K562 (cell line): ENCODE results near the gene NAE1. TPM values are rescaled to one million over a fixed set of nuclear protein-coding genes. Genes with fewer than 3 reads are reported as not detected.
A peak's percentile ranks its signal among the peaks of the same experiment; 100 is the strongest.

Experiments
- ATAC-seq: fragments of 200-7000 bp; cut with Tn5 transposase; 3 replicates; pipeline ENCODE4 v1.9.1; 2020; ENCODE audit warnings: moderate library complexity
- BruUV-seq: library from RNA; stranded (reverse); fragments of 400-500 nt; replicated peaks from 2 replicates; lab custom pipeline; 2021; lab: Mats Ljungman, UMichigan
- CTCF ChIA-PET: fragments of 300-600 bp; formaldehyde crosslinking; extraction: SDS; loops from one replicate; lab custom pipeline; 2021; ENCODE audit warnings: low intra/inter-chr PET ratio; lab: Yijun Ruan, JAX
- POLR2A ChIA-PET: fragments of 300-600, 350-650 bp; sonication (Branson Sonifier 250); formaldehyde crosslinking; extraction: SDS; loops from one replicate; lab custom pipeline; 2021; ENCODE audit warnings: antibody characterized with exemption, inconsistent platforms; lab: Yijun Ruan, JAX
- DNase-seq, 4 experiments: peaks; one replicate each; pipeline versions ENCODE4 v3.0.0 to v3.0.0-alpha.2; 2011 to 2018; ENCODE audit warnings: low spot score in 3 of 4, mixed read lengths in 3 of 4; ENCODE audit errors: extremely low read depth in 1 of 4
- FAIRE-seq: peaks from 2 replicates; lab custom pipeline; 2011; peaks lifted over from hg19 to GRCh38; lab: Jason Lieb, UNC
- H2AFZ ChIP-seq: 2 replicates; pipeline ENCODE4 v1.6.0; 2011; ENCODE audit warnings: low read depth, low read length, control low read depth, inconsistent platforms
- H3K27ac ChIP-seq: fragments of 200-600 bp; 3 replicates; pipeline ENCODE4 v1.8.0; 2011; ENCODE audit warnings: low read depth, mild to moderate bottlenecking, control low read depth, inconsistent platforms, low read length, moderate library complexity, mixed read lengths; ENCODE audit errors: extremely low read depth
- H3K27me3 ChIP-seq, 2 experiments: fragments of 300-600 bp in 1 of 2; 2 replicates in 1 of 2; 3 replicates in 1 of 2; pipeline versions ENCODE4 v1.6.0 to v1.8.0; 2011; ENCODE audit warnings: inconsistent platforms in 2 of 2, low read length in 2 of 2, mild to moderate bottlenecking in 1 of 2, mixed read lengths in 1 of 2, moderate library complexity in 1 of 2; ENCODE audit not compliant: control insufficient read depth in 2 of 2, insufficient read depth in 2 of 2
- H3K36me3 ChIP-seq: fragments of 300-600 bp; 3 replicates; pipeline ENCODE4 v1.8.0; 2011; ENCODE audit warnings: mild to moderate bottlenecking, low read length, inconsistent platforms; ENCODE audit not compliant: control insufficient read depth, insufficient read depth
- H3K4me1 ChIP-seq, 2 experiments: fragments of 200-600 bp in 1 of 2; replicated peaks in 1 of 2; 2 replicates in 1 of 2; 3 replicates in 1 of 2; pipeline versions ENCODE4 v1.5.1 to v1.8.0; 2011; ENCODE audit warnings: inconsistent platforms in 2 of 2, low read length in 2 of 2, mild to moderate bottlenecking in 1 of 2, mixed read lengths in 1 of 2, moderate library complexity in 1 of 2; ENCODE audit not compliant: control insufficient read depth in 2 of 2, insufficient read depth in 2 of 2
- H3K4me2 ChIP-seq: 2 replicates; pipeline ENCODE4 v1.6.1; 2011; ENCODE audit warnings: low read length, control low read depth, inconsistent platforms, mixed read lengths; ENCODE audit not compliant: insufficient read depth
- H3K4me3 ChIP-seq: fragments of 200-600 bp; sonication (generic), shearing (Covaris generic); 2 replicates; pipeline ENCODE4 v1.5.1; 2016; ENCODE audit warnings: control low read depth, inconsistent platforms
- H3K79me2 ChIP-seq: fragments of 200-600 bp; 3 replicates; pipeline ENCODE4 v1.8.0; 2011; ENCODE audit warnings: low read length, inconsistent platforms; ENCODE audit not compliant: control insufficient read depth, insufficient read depth
- H3K9ac ChIP-seq, 2 experiments: 2 replicates each; pipeline versions ENCODE4 v1.6.0 to v1.6.1; 2011; ENCODE audit warnings: low read depth in 2 of 2, low read length in 2 of 2, control low read depth in 1 of 2, inconsistent platforms in 1 of 2, mild to moderate bottlenecking in 1 of 2, mixed read lengths in 1 of 2; ENCODE audit not compliant: insufficient read depth in 1 of 2
- H3K9me1 ChIP-seq: one replicate; pipeline ENCODE4 v1.6.0; 2011; ENCODE audit warnings: inconsistent platforms, mild to moderate bottlenecking, low read length, moderate library complexity; ENCODE audit not compliant: control insufficient read depth, insufficient read depth
- H3K9me3 ChIP-seq: replicated peaks from 2 replicates; pipeline ENCODE4 v1.5.1; 2011; ENCODE audit warnings: low read depth, low read length, inconsistent platforms; ENCODE audit not compliant: control insufficient read depth, insufficient read depth
- H4K20me1 ChIP-seq: replicated peaks from 2 replicates; pipeline ENCODE4 v1.6.1; 2011; ENCODE audit warnings: low read length, inconsistent platforms, mixed read lengths; ENCODE audit not compliant: control insufficient read depth, insufficient read depth
- DPF2 ChIP-seq: fragments of 450-650 bp; IDR thresholded peaks from 2 replicates; pipeline ENCODE4 v1.6.1; 2016
- MAFG ChIP-seq: fragments of 450-650 bp; conservative IDR thresholded peaks from 2 replicates; pipeline ENCODE4 v1.6.1; 2016; ENCODE audit warnings: missing genetic modification characterization, missing compliant biosample characterization
- PCBP2 ChIP-seq: fragments of 200-400 bp; formaldehyde crosslinking; IDR thresholded peaks from 2 replicates; pipeline ENCODE4 v1.6.1; 2018; ENCODE audit warnings: low read length, low read depth, mild to moderate bottlenecking, moderate library complexity; ENCODE audit not compliant: poor library complexity, severe bottlenecking
- RBM22 ChIP-seq: fragments of 200-400 bp; formaldehyde crosslinking; IDR thresholded peaks from 2 replicates; pipeline ENCODE4 v1.6.1; 2018; ENCODE audit warnings: low read length, low read depth; ENCODE audit not compliant: poor library complexity, severe bottlenecking
- SPI1 ChIP-seq: IDR thresholded peaks from 2 replicates; pipeline ENCODE4 v1.6.1; 2011; ENCODE audit warnings: low read depth, low read length, control low read depth, borderline replicate concordance
- SRSF1 ChIP-seq: fragments of 200-400 bp; formaldehyde crosslinking; IDR thresholded peaks from 2 replicates; pipeline ENCODE4 v1.6.1; 2017; ENCODE audit warnings: mild to moderate bottlenecking, low read depth, low read length, moderate library complexity
- SUPT5H ChIP-seq: fragments of 450-650 bp; IDR thresholded peaks from 2 replicates; pipeline ENCODE4 v1.6.1; 2016
- U2AF2 ChIP-seq: fragments of 200-400 bp; formaldehyde crosslinking; optimal IDR thresholded peaks from 2 replicates; pipeline ENCODE3; 2017; ENCODE audit warnings: low read depth, mild to moderate bottlenecking, low read length
- VEZF1 ChIP-seq: fragments of 200-800 bp; sonication (Bioruptor generic); IDR thresholded peaks from 2 replicates; pipeline ENCODE4 v1.6.1; 2017; ENCODE audit warnings: missing genetic modification characterization, missing compliant biosample characterization
- ZNF133 ChIP-seq: fragments of 250-450 bp; sonication (Bioruptor Pico); IDR thresholded peaks from 2 replicates; pipeline ENCODE4 v1.4.0; 2020; ENCODE audit warnings: mild to moderate bottlenecking
- ZNF263 ChIP-seq: sonication (generic); formaldehyde crosslinking; IDR thresholded peaks from 2 replicates; pipeline ENCODE4 v1.8.0; 2022; ENCODE audit warnings: mild to moderate bottlenecking, missing genetic modification reagents, borderline replicate concordance
- WGBS: fragments of 100-300 bp; shearing (Covaris generic); methylation state at CpG from one replicate; pipeline ENCODE4 v1.1.6; 2016; ENCODE audit warnings: low coverage, mixed read lengths; ENCODE audit not compliant: insufficient coverage; ENCODE audit errors: missing lambda C conversion rate; 5-methylcytosine and 5-hydroxymethylcytosine counted together
- in situ Hi-C: fragments of 300-500 bp; cut with MboI; formaldehyde crosslinking; loops from 4 replicates; pipeline ENCODE4 v1.15.0; 2018; ENCODE audit warnings: inconsistent platforms, mixed read lengths
- intact Hi-C: fragments of 100-400 bp; cut with micrococcal nuclease; formaldehyde crosslinking; loops from 2 replicates; pipeline ENCODE4 v1.14.2; 2022
- polyA plus RNA-seq, 8 experiments: library from polyadenylated mRNA; depleted of rRNA in 4 of 8; stranded (reverse) in 5 of 8; unstranded in 3 of 8; fragments of >200 nt; fragmentation: Nextera tagmentation in 2 of 8; fragmentation: Illumina TruSeq in 1 of 8; extraction: Ambion mirVana in 2 of 8; extraction: Trizol in 1 of 8; gene quantifications; 2 replicates each; pipeline versions ENCODE4 v1.2.1 to v1.2.3, GENCODE V29; 2011 to 2014; ENCODE audit warnings: inconsistent platforms in 1 of 8, missing spikeins in 1 of 8
- total RNA-seq, 7 experiments: library from RNA; depleted of rRNA in 6 of 7; stranded (reverse); fragments of >200 nt in 6 of 7; fragmentation: Illumina TruSeq in 2 of 7; extraction: Trizol in 2 of 7; gene quantifications; 2 replicates each; pipeline versions ENCODE4 v1.2.1 to v1.2.3, GENCODE V29; 2011 to 2021; ENCODE audit warnings: low replicate concordance in 1 of 7

NAE1 gene
- total and polyA plus RNA-seq, 9 of the 15 experiments (the other 6 are each of a cell fraction or from before 2014, with no cell fraction given) = 165 to 294 (median 230) TPM

DNA sequence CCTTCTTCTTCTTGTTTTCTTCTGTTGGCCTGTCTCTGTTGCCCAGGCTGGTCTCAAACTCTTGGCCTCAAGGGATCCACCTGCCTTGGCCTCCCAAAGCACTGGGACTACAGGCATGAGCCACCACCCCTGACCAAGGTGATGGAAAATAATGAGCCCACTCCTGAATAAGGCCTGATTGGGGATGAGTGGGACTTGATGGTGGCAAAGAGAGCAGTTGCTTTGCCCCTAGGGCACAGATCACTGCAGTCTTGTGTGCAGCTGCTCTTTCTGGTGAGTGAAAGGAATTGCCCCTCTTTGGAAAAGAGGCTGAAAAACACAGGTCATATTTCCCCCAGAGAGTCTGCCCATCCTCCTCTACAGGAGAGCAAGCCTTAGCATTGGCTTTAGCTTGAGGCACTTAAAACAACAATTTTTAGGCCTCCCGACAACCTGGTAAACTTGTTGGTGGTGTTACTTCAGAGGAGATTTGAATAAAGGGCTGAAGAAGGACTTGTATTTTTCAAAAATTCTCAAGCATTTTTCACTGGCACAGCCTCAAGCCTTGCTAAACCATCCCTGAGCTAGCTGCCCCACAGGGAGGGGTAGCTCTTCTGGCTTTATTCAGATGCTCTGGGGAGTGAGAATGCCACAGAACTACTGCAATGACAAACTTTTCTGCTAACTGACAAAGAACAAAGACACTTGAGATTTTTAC, 43.5 kb upstream of the NAE1 start:
- ATAC-seq (no peak), DNase-seq (no peak), FAIRE-seq (no peak)
- ChIA-PET CTCF (interaction anchor here (0.6 kb wide), 1 partner anchor 270 kb away, joined by 3 read pairs; no protein-coding TSS in a partner anchor), POLR2A (interaction anchor here (0.6 to 1.6 kb wide), 3 partner anchors 26 to 134 kb away, joined by 3 to 4 read pairs (median 3); partner anchors contain the start of gene NAE1)
- TF ChIP-seq DPF2 (no peak), MAFG (no peak)
- Histone ChIP-seq H3K9me3 (no peaks in the 10 kb centered on the region), H3K4me1 (peaks cover 10 to 20% of the 10 kb centered on the region in 2 experiments; a peak in 4 of 5 replicates), H3K27ac (0 out of 3 replicates have a peak overlapping the region, but pooled peaks have one; percentile 6), H3K79me2 (no peaks in the 10 kb centered on the region), H3K4me3 (no peak overlapping the region), H3K9me1 (no peaks in the 10 kb centered on the region), H2AFZ (no peak overlapping the region), H3K9ac (no peak overlapping the region), H3K27me3 (no peaks in the 10 kb centered on the region), H3K4me2 (no peak overlapping the region), H3K36me3 (no peaks in the 10 kb centered on the region), H4K20me1 (no peaks in the 10 kb centered on the region)
- 17% methylated on average over 1 of the region's 1 CpG for WGBS
- in situ Hi-C loops (no loop called here), intact Hi-C loops (no loop called here)
- no TSS peak for BruUV-seq

DNA sequence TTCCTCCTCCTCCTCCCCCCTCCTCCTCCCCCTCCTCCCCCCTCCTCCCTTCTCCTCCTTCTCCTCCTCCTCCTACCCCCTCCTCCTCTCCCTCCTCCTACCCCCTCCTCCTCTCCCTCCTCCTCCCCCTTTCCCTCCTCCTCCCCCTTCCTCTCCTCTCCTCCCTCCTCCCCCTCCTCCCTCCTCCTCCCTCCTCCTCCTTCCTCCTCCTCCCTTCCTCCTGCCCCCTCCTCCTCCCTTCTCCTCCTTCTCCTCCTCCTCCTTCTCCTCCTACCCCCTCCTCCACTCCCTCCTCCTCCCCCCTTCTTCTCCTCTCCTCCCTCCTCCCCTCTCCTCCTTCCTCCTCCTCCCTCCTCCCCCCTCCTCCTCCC, 42.9 kb upstream of the NAE1 start:
- Histone ChIP-seq H2AFZ (peak overlapping the region; percentile 92), H3K79me2 (no peaks in the 10 kb centered on the region), H3K27ac (peak overlapping the region; percentile 68; the same call in 2 of the 3 replicates), H3K9me1 (no peaks in the 10 kb centered on the region), H3K4me3 (no peak overlapping the region), H4K20me1 (no peaks in the 10 kb centered on the region), H3K4me2 (peak overlapping the region; percentile 84; the same call in 1 of the 2 replicates), H3K36me3 (no peaks in the 10 kb centered on the region), H3K9ac (0 out of 4 replicates have a peak overlapping the region, but pooled peaks of 1 of the 2 experiments have one; percentile 66), H3K4me1 (peaks cover 10 to 17% of the 10 kb centered on the region in 2 experiments; a peak in 4 of 5 replicates), H3K9me3 (no peaks in the 10 kb centered on the region), H3K27me3 (no peaks in the 10 kb centered on the region)
- FAIRE-seq (no peak), ATAC-seq (no peak), DNase-seq (no peak)
- intact Hi-C loops = loop anchor here (2.0 kb wide), 1 partner anchor 213 kb away; no protein-coding TSS in a partner anchor
- CTCF ChIA-PET = interaction anchor here (0.7 kb wide), 1 partner anchor 280 kb away, joined by 3 read pairs; no protein-coding TSS in a partner anchor
- TF ChIP-seq SRSF1 (no peak), ZNF263 (CRISPR knock-in tag) (peak; percentile 95), U2AF2 (no peak), VEZF1 (CRISPR knock-in tag) (peak; percentile 31), PCBP2 (peak; percentile 71), ZNF133 (CRISPR knock-in tag) (no peak), RBM22 (no peak), SUPT5H (no peak), SPI1 (no peak)
- in situ Hi-C loops = no loop called here
- POLR2A ChIA-PET = interaction anchor here (0.5 to 1.2 kb wide), 3 partner anchors 26 to 228 kb away, joined by 3 read pairs; no protein-coding TSS in a partner anchor
- no TSS peak for BruUV-seq
